Endothelial cell of umbilical vein (primary cell): Measurements from ENCODE around the gene PM20D2. TPM values are rescaled to one million over a fixed set of nuclear protein-coding genes. Genes with fewer than 3 reads are reported as not detected.

Source experiments
- BruUV-seq: library from RNA; stranded (reverse); fragments of 400-500 nt; replicated peaks from 2 replicates; lab custom pipeline; 2021; lab: Mats Ljungman, UMichigan
- CTCF ChIA-PET: fragments of 300-600, 350-600 bp; sonication (Branson Sonifier 250); formaldehyde crosslinking; loops from one replicate; lab custom pipeline; 2021; ENCODE audit warnings: antibody characterized with exemption, inconsistent platforms; lab: Charles Lee
- POLR2A ChIA-PET: fragments of 300-600, 350-600 bp; sonication (Branson Sonifier 250); formaldehyde crosslinking; loops from one replicate; lab custom pipeline; 2021; ENCODE audit warnings: antibody characterized with exemption, inconsistent platforms; lab: Charles Lee
- DNase-seq: peaks from one replicate; pipeline ENCODE4 v3.0.0-alpha.2; 2011; ENCODE audit warnings: low read depth, low spot score
- FAIRE-seq: peaks from 2 replicates; lab custom pipeline; 2011; peaks lifted over from hg19 to GRCh38; lab: Jason Lieb, UNC
- H2AFZ ChIP-seq: 2 replicates; pipeline ENCODE4 v1.6.0; 2012; ENCODE audit warnings: low read depth, low read length, control low read depth, inconsistent platforms
- H3K27ac ChIP-seq: 2 replicates; pipeline ENCODE4 v1.5.1; 2011; ENCODE audit warnings: low read depth, mild to moderate bottlenecking, control low read depth, low read length, moderate library complexity; ENCODE audit not compliant: insufficient read depth
- H3K27me3 ChIP-seq, 2 experiments: 2 replicates each; pipeline versions ENCODE4 v1.6.0 to v1.6.1; 2011; ENCODE audit warnings: low read length in 2 of 2, mixed read lengths in 1 of 2; ENCODE audit not compliant: control insufficient read depth in 2 of 2, insufficient read depth in 2 of 2
- H3K36me3 ChIP-seq, 2 experiments: 2 replicates in 1 of 2; 3 replicates in 1 of 2; pipeline ENCODE4 v1.5.1; 2011; ENCODE audit warnings: low read length in 2 of 2, mild to moderate bottlenecking in 1 of 2, moderate library complexity in 1 of 2; ENCODE audit not compliant: control insufficient read depth in 2 of 2, insufficient read depth in 2 of 2; ENCODE audit errors: extremely low read depth in 1 of 2
- H3K4me1 ChIP-seq: 3 replicates; pipeline ENCODE4 v1.5.1; 2011; ENCODE audit warnings: mild to moderate bottlenecking, low read length; ENCODE audit not compliant: control insufficient read depth, insufficient read depth; ENCODE audit errors: extremely low read depth
- H3K4me2 ChIP-seq: 2 replicates; pipeline ENCODE4 v1.6.1; 2011; ENCODE audit warnings: low read length, control low read depth, mixed read lengths; ENCODE audit not compliant: insufficient read depth
- H3K4me3 ChIP-seq, 3 experiments: fragments of 200-600 bp in 1 of 3; sonication (generic), shearing (Covaris generic) in 1 of 3; replicated peaks in 1 of 3; 2 replicates each; pipeline ENCODE4 v1.5.1; 2011 to 2016; ENCODE audit warnings: control low read depth in 3 of 3, low read length in 3 of 3, mild to moderate bottlenecking in 2 of 3, inconsistent platforms in 1 of 3, low read depth in 1 of 3, moderate library complexity in 1 of 3; ENCODE audit not compliant: insufficient read depth in 1 of 3
- H3K79me2 ChIP-seq: 2 replicates; pipeline ENCODE4 v1.6.0; 2012; ENCODE audit warnings: low read length, inconsistent platforms; ENCODE audit not compliant: control insufficient read depth, insufficient read depth
- H3K9ac ChIP-seq: replicated peaks from 2 replicates; pipeline ENCODE3; 2011; ENCODE audit warnings: low read length, control low read depth; ENCODE audit not compliant: insufficient read depth; ENCODE audit errors: extremely low read depth
- H3K9me1 ChIP-seq: replicated peaks from 3 replicates; pipeline ENCODE4 v1.6.0; 2011; ENCODE audit warnings: mild to moderate bottlenecking, low read length; ENCODE audit not compliant: control insufficient read depth, insufficient read depth; ENCODE audit errors: extremely low read depth
- H3K9me3 ChIP-seq: replicated peaks from 2 replicates; pipeline ENCODE4 v1.5.1; 2012; ENCODE audit warnings: low read length, inconsistent platforms; ENCODE audit not compliant: control insufficient read depth, insufficient read depth
- H4K20me1 ChIP-seq: replicated peaks from 2 replicates; pipeline ENCODE3; 2011; ENCODE audit warnings: mild to moderate bottlenecking, low read length; ENCODE audit not compliant: control insufficient read depth, insufficient read depth; ENCODE audit errors: extremely low read depth
- CTCF ChIP-seq, 2 donors: IDR thresholded peaks; 1 replicate in 1 of 2; 2 replicates in 1 of 2; pipeline ENCODE4 v1.5.1; 2011; ENCODE audit warnings: low read length in 2 of 2, mild to moderate bottlenecking in 2 of 2, moderate library complexity in 2 of 2, control low read depth in 1 of 2, inconsistent platforms in 1 of 2, low read depth in 1 of 2; ENCODE audit not compliant: insufficient read depth in 1 of 2; ENCODE audit errors: extremely low read depth in 1 of 2
- EZH2 ChIP-seq: IDR thresholded peaks from 2 replicates; pipeline ENCODE4 v1.6.1; 2012; ENCODE audit warnings: borderline replicate concordance, low read depth, mild to moderate bottlenecking, moderate library complexity, low read length, inconsistent platforms; ENCODE audit not compliant: severe bottlenecking
- FOS ChIP-seq: IDR thresholded peaks from 2 replicates; pipeline ENCODE4 v1.6.1; 2011; ENCODE audit warnings: mild to moderate bottlenecking, low read length, moderate library complexity, borderline replicate concordance; ENCODE audit not compliant: insufficient read depth
- GATA2 ChIP-seq: IDR thresholded peaks from 2 replicates; pipeline ENCODE4 v1.7.0; 2011; ENCODE audit warnings: low read depth, mild to moderate bottlenecking, moderate library complexity, mixed read lengths, low read length; ENCODE audit not compliant: insufficient read length, insufficient read depth
- JUN ChIP-seq: IDR thresholded peaks from 2 replicates; pipeline ENCODE4 v1.6.1; 2011; ENCODE audit warnings: borderline replicate concordance, low read depth; ENCODE audit not compliant: insufficient read length, insufficient read depth
- MAX ChIP-seq: IDR thresholded peaks from 2 replicates; pipeline ENCODE4 v1.6.1; 2011; ENCODE audit not compliant: insufficient read depth, insufficient read length
- MYC ChIP-seq: IDR thresholded peaks from one replicate; pipeline ENCODE4 v1.6.1; 2011; ENCODE audit warnings: mild to moderate bottlenecking, low read depth, low read length
- POLR2A ChIP-seq: IDR thresholded peaks from 2 replicates; pipeline ENCODE4 v1.6.1; 2012; ENCODE audit warnings: low read depth, mild to moderate bottlenecking, control low read depth, low read length
- POLR2AphosphoS5 ChIP-seq: IDR thresholded peaks from 2 replicates; pipeline ENCODE4 v1.6.1; 2012; ENCODE audit warnings: low read depth, mild to moderate bottlenecking, control low read depth, low read length, moderate library complexity; ENCODE audit not compliant: insufficient read depth
- dilution Hi-C: fragments of 300-500 bp; cut with MboI; formaldehyde crosslinking; loops from one replicate; pipeline ENCODE4 v1.15.0; 2019; ENCODE audit warnings: low sequenced_read_pairs; ENCODE audit not compliant: extremely low pct_ligation_motif_present
- intact Hi-C: fragments of 100-400 bp; cut with micrococcal nuclease; formaldehyde crosslinking; loops from one replicate; pipeline ENCODE4 v1.10.0; 2022
- polyA plus RNA-seq, 4 experiments: library from polyadenylated mRNA; depleted of rRNA in 3 of 4; stranded (reverse) in 3 of 4; unstranded in 1 of 4; fragments of >200 nt; gene quantifications; 2 replicates each; pipeline versions ENCODE4 v1.2.1 to v1.2.3, GENCODE V29; 2011 to 2012; ENCODE audit warnings: missing spikeins in 1 of 4
- total RNA-seq: library from RNA; stranded (reverse); gene quantifications from 2 replicates; pipeline ENCODE4 v1.2.3, GENCODE V29; 2021

PM20D2 gene
- total and polyA plus RNA-seq, 2 donors (not counting 3 experiments of a cell fraction or from before 2014, with no cell fraction given), result 3.0 to 10.9 TPM

- ChIA-PET CTCF (no interaction called here), POLR2A (no interaction called here)
- Histone ChIP-seq H2AFZ (no peak overlapping the region), H3K4me3 (no peak overlapping the region), H4K20me1 (no peaks in the 10 kb centered on the region), H3K27me3 (peaks cover 2% of the 10 kb centered on the region in 2 experiments), H3K4me2 (no peak overlapping the region), H3K36me3 (no peaks in the 10 kb centered on the region), H3K27ac (no peak overlapping the region), H3K9me3 (no peaks in the 10 kb centered on the region), H3K4me1 (no peaks in the 10 kb centered on the region), H3K9ac (no peak overlapping the region), H3K79me2 (no peaks in the 10 kb centered on the region), H3K9me1 (no peaks in the 10 kb centered on the region)
- dilution Hi-C loops (no loop called here), intact Hi-C loops (no loop called here)
- no TSS peak for BruUV-seq
- TF ChIP-seq JUN, result no peak
- TF ChIP-seq GATA2, result no peak
- no peak for TF ChIP-seq MYC
- TF ChIP-seq FOS, result no peak
- no peak for TF ChIP-seq POLR2AphosphoS5
- FAIRE-seq (no peak), DNase-seq (no peak)
Measured at GRCh38 chr6:89184344-89184743, 38.5 kb downstream of the PM20D2 start.

GRCh38 chr6:89186762-89187161 is 40.9 kb downstream of the PM20D2 start:
- no peak overlapping the region for H3K4me2 ChIP-seq
- intact Hi-C loops, result no loop called here

More at GRCh38 chr6:89186762-89187161, 40.9 kb downstream of the PM20D2 start:
- Histone ChIP-seq H3K79me2 (no peaks in the 10 kb centered on the region), H3K27ac (no peak overlapping the region), H2AFZ (no peak overlapping the region), H3K9me1 (no peaks in the 10 kb centered on the region), H3K4me1 (no peaks in the 10 kb centered on the region), H4K20me1 (no peaks in the 10 kb centered on the region), H3K9ac (no peak overlapping the region), H3K4me3 (no peak overlapping the region), H3K36me3 (no peaks in the 10 kb centered on the region), H3K27me3 (peaks cover 0 to 2% of the 10 kb centered on the region in 2 experiments), H3K9me3 (no peaks in the 10 kb centered on the region)
- DNase-seq (no peak), FAIRE-seq (no peak)
- no TSS peak for BruUV-seq
- ChIA-PET POLR2A (no interaction called here), CTCF (no interaction called here)
- TF ChIP-seq GATA2, result no peak
- TF ChIP-seq JUN, result no peak
- no peak for TF ChIP-seq POLR2AphosphoS5
- TF ChIP-seq FOS, result no peak
- TF ChIP-seq MYC, result no peak
- TF ChIP-seq EZH2, result no peak
- TF ChIP-seq POLR2A, result no peak
- TF ChIP-seq CTCF (IDR thresholded peaks at IDR 0.05; ENCODE audit: extremely low read depth in 1 of 2, insufficient read depth in 1 of 2, low read depth in 1 of 2, low read length in 2 of 2), result no peak
- TF ChIP-seq MAX, result no peak
- dilution Hi-C loops, result no loop called here
